HG02642 (cell line): Measurements from ENCODE around the gene DHRS11.

Experiments used
- ATAC-seq: cut with Tn5 transposase; IDR thresholded peaks from one replicate; pipeline ENCODE4 v1.9.1; 2021; ENCODE audit warnings: mild to moderate bottlenecking; ENCODE audit not compliant: unreplicated experiment, poor library complexity

DHRS11 gene

GRCh38 chr17:36591434-36592315 lies at the start of gene DHRS11:
Gene DHRS11, plus strand, starts transcription at chr17:36591879. Its CDS starts 131 bp downstream, at chr17:36592010.
- peak; percentile 90 for ATAC-seq

GRCh38 chr17:36542755-36543154 lies 48.9 kb upstream of the DHRS11 start:
- ATAC-seq: no peak

GRCh38 chr17:36544044-36544306 lies 47.7 kb upstream of the DHRS11 start:
- peak; percentile 1 for ATAC-seq

GRCh38 chr17:36544307-36545076 lies 47.2 kb upstream of the DHRS11 start, which contains the start of gene GGNBP2:
Gene GGNBP2, plus strand, starts transcription at chr17:36544919. Its CDS starts 806 bp downstream, at chr17:36545725.
- ATAC-seq: peak; percentile 55

- ATAC-seq: peak; percentile 41
Measured at GRCh38 chr17:36545077-36545464, 46.6 kb upstream of the DHRS11 start.

GRCh38 chr17:36545465-36546417 lies 45.9 kb upstream of the DHRS11 start:
- ATAC-seq: peak; percentile 76

- ATAC-seq: no peak
Measured at GRCh38 chr17:36546418-36547093, 45.1 kb upstream of the DHRS11 start.

GRCh38 chr17:36547776-36548175 lies 43.9 kb upstream of the DHRS11 start:
- ATAC-seq: no peak

GRCh38 chr17:36550491-36551417 lies 40.9 kb upstream of the DHRS11 start:
- no peak for ATAC-seq

- no peak for ATAC-seq
Measured at GRCh38 chr17:36553459-36553858, 38.2 kb upstream of the DHRS11 start.

- no peak for ATAC-seq
Measured at GRCh38 chr17:36566081-36566480, 25.6 kb upstream of the DHRS11 start.

- no peak for ATAC-seq
Measured at GRCh38 chr17:36575028-36575427, 16.7 kb upstream of the DHRS11 start.

- no peak for ATAC-seq
Measured at GRCh38 chr17:36576793-36577192, 14.9 kb upstream of the DHRS11 start.

- no peak for ATAC-seq
Measured at GRCh38 chr17:36578671-36579070, 13.0 kb upstream of the DHRS11 start.

- no peak for ATAC-seq
Measured at GRCh38 chr17:36583787-36584186, 7.9 kb upstream of the DHRS11 start.

- no peak for ATAC-seq
Measured at GRCh38 chr17:36586138-36586537, 5.5 kb upstream of the DHRS11 start.

GRCh38 chr17:36590082-36590481 lies 1.6 kb upstream of the DHRS11 start:
- no peak for ATAC-seq

GRCh38 chr17:36592316-36592715 lies 637 bp downstream of the DHRS11 start:
- ATAC-seq: no peak
